HG02938 (cell line): ENCODE results near the gene SASH1.
"Not testable (repeated sequence)": the region's sequence is repeated elsewhere in the genome, so short reads cannot be mapped to it uniquely, and the experiment has no call there.

Experiments
- ATAC-seq: cut with Tn5 transposase; IDR thresholded peaks from one replicate; pipeline ENCODE4 v1.9.1; 2021; ENCODE audit warnings: mild to moderate bottlenecking, moderate library complexity; ENCODE audit not compliant: unreplicated experiment

SASH1 gene

GRCh38 chr6:148572676-148573335 lies 230.2 kb downstream of the SASH1 start:
- ATAC-seq: no peak

DNA sequence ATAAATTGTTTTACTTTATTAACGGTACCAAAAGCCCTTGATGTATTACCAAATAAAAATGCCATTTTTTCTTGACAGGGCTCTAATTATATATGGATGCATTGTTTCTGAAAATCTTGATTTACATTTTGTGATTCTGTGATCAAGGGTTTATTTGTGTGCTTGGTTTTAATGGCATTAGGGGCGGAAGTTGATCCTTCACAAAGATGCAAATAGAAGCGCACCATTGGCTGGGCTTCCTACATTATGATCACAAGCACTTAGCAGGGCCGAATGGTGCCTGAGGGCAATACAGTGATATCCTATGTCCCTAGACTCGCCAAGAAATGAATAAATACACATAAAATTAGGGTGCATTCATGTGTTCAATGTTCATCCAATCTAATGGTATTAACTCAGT lies 231.3 kb downstream of the SASH1 start:
- ATAC-seq: no peak

- peak; percentile 96 for ATAC-seq
Measured at GRCh38 chr6:148577687-148578488, 235.2 kb downstream of the SASH1 start.

GRCh38 chr6:148578489-148578814 lies 235.8 kb downstream of the SASH1 start:
- ATAC-seq: peak; percentile 19

DNA sequence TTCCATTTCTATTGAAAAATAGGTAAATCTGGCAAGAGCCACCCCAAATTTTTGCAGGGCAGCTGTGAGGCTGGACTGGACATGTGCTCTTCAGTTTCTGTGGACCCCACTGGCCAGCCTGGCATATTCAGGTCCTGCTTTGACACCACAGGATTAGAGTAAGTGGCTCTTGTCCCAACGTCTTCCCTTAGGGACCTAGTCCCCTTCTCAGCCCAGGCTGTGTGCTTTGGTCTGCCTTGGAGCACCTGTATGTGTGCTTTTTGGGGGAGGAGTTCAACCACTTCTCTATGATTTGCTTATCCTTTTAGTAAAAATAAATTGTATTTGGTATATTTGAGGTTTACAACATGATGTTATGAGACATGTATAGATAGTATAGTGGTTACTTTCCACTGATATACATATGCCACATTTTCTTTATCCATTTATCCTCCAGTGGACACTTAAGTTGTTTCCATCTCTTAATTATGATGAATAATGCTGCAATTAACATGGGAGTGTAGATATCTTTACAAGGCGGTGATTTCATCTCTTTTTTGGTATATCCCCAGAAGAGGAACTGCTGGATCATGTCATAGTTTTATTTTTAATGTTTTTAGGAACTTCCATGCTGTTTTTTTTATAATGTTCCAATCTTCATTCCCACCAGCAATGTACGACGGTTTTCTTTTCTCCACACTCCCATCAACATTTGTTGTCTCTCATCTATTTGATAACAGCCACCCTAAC lies 236.4 kb downstream of the SASH1 start:
- ATAC-seq: no peak

DNA sequence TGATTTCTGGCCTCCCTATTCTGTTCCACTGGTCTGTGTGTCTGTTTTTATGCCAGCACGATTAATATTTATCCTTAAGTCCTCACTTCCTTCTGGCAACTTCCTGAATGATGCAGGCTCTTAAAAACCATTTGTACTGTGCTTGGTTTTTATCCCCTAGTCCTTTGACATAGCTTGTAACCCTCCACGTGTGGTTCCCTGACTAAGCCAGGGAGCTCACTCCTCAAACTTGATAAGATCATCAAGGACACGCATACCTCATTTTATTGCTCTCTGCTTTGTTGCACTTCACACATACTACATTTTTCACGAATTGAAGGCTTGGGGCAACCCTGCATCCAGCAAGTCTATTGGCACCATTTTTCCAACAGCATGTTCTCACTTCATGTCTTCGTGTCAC lies 237.8 kb downstream of the SASH1 start:
- no peak for ATAC-seq

DNA sequence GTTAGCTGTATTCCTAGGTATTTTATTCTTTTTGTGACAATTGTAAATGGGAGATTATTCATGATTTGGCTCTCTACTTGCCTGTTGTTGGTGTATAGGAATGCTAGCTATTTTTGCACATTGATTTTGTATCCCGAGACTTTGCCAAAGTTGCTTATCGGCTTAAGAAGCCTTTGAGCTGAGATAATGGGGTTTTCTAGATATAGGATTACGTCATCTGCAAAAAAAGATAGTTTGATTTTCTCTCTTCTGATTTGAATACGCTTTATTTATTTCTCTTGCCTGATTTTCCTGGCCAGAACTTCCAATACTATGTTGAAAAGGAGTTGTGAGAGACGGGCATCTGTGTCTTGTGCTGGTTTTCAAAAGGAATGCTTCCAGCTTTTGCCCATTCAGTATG lies 241.0 kb downstream of the SASH1 start:
- no peak for ATAC-seq

GRCh38 chr6:148585641-148586040 lies 243.0 kb downstream of the SASH1 start:
- ATAC-seq: not testable (repeated sequence)

DNA sequence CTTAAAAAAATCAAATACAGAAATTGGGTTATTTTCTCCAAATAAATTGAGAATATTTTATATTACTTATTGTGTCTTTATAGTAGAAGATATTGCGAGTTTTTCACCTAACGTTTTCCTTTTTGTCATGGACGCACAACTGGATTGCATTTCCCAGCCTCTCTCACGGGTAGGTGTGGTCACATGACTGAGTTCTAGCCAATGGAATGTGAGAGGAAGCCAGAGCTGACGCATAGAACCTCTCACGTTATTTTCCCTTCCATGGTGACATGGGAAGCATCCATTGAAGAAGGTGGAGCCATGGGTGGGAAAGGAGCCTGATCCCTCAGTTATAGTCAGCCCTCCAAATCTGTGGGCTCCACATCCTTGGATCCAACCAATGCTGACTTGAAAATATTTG lies 248.2 kb downstream of the SASH1 start:
- no peak for ATAC-seq

- ATAC-seq: no peak
Measured at GRCh38 chr6:148591656-148592055, 249.0 kb downstream of the SASH1 start.

DNA sequence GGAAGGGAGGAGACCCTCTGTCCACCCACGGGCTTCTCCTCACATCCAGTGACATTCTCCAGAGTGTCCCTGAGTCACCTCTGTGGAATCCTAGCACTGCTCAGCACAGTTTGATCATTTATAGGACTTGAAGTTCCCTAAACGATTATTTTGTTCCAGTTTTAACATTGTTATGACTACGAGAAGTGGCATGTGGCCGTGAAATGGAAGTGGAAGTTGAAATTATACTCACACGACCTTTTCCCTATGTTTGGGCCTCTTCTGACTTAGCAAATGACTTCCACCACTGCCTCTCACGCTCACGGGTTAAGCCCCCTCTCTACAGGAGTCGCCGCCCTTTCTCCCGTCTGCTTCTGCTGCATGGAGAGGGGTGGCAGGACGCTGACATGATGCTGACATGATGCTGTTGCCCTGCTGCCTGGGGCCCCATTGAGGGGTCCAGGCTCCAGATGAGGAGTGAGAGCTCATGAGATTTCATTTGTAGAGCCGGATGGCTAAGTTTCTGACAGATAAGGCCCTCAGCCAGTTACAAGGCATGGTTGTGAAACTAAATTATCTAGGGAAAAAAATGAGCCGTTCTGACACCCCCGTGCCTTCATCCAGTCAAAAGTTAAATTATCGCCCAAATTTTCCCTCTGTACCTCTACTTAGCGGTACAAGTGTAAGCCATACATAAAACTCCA lies 250.6 kb downstream of the SASH1 start:
- ATAC-seq: no peak

DNA sequence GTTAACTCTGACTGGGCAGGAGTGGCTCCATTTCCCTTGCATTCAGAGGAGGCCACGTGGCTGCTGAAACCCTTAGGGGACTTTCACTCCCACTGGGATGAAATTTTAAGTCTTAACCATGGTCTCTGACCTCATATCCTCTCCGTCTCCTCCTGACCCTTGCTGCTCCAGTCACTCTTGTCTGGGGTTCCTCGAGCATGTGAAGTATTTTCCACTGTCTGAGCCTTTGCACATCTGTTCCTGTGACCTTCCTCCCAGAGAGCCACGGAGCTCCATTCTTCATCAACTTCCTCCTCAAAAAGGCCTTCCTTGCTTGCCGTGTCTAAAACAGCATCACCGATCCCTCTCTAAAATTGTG lies 251.2 kb downstream of the SASH1 start:
- ATAC-seq: no peak

DNA sequence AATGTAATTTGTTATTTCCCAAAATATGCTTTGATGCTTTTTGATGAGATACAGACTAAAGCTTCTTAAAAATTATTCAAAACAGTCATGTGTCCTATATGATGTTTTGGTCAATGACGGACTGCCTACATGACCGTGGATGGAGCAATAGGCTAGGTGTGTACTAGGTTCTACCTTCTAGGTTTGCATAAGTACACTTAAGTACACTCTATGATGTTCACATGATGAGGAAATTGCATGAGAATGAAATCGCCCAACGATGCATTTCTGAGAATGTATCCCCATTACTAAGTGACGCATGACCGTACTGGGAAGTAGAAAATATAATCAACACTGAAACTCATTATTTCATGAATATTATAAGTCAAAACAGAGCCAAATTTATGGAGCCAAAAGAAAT lies 252.9 kb downstream of the SASH1 start:
- no peak for ATAC-seq

DNA sequence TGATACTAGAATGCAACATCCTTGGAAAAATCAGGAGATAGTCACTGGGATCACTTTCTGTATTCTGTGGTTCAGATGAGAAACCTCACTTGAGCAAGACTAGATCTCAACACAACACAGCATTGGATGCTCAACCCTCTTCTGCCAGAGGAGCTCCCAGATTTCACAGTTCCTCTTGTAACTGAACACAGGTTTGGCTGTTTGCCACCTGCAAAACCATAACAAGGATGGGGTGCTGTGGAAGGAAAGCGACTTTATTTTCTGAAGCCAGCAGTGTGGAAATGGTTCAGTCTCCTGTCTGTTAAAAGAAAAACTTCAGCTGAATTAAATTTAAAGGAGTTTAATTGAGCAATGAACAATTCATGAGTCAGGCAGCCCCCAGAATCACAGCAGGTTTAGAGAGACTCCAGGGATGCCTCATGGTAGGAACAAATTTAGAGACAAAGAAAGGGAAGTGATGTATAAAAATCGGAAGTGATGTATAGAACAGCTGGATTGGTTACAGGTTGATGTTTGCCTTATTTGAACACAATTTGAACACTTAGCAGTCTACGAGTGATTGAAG lies 254.3 kb downstream of the SASH1 start:
- ATAC-seq: no peak

GRCh38 chr6:148598724-148599123 lies 256.1 kb downstream of the SASH1 start:
- no peak for ATAC-seq

DNA sequence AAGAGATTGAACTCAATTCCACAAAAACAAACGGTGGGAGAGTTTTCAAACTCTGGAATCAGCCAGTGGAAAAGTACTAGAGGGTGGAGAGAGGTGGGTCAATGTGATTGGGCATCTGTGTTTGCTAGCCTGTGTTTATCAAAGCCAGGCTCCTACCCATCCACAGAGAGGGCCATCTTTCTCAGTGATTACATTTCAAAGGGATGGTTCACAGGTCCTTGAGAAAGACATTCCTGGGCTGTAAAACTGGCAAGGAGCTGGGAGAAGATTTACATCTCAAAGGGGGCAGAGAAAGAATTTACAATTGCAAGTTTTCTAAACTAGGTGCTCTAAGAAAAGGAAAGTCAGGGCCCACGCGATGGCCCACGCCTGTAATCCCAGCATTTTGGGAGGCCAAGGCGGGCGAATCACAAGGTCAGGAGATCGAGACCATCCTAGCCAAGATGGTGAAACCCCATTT lies 257.4 kb downstream of the SASH1 start:
- ATAC-seq: no peak
